Brain microvascular endothelial cell (primary cell): ENCODE results near the gene CSNK1G3.

ENCODE experiments used
- DNase-seq: peaks from one replicate; pipeline ENCODE4 v3.0.0-alpha.2; 2020
- H3K27ac ChIP-seq: fragments of 250-450 bp; sonication (Bioruptor Pico); 2 replicates; pipeline ENCODE4 v1.5.1; 2020; ENCODE audit warnings: mild to moderate bottlenecking, moderate library complexity
- H3K27me3 ChIP-seq: fragments of 250-450 bp; sonication (Bioruptor Pico); replicated peaks from 2 replicates; pipeline ENCODE4 v1.5.1; 2020; ENCODE audit warnings: mild to moderate bottlenecking
- H3K36me3 ChIP-seq: fragments of 250-450 bp; sonication (Bioruptor Pico); replicated peaks from 2 replicates; pipeline ENCODE4 v1.5.1; 2020; ENCODE audit warnings: mild to moderate bottlenecking
- H3K4me3 ChIP-seq: 2 replicates; pipeline ENCODE4 v1.5.1; 2011; ENCODE audit warnings: low read depth, mild to moderate bottlenecking, control low read depth, low read length, moderate library complexity
- in situ Hi-C: cut with HindIII; loops from 2 replicates; pipeline ENCODE4 v1.10.0; 2017; ENCODE audit warnings: low sequenced_read_pairs, low pct_ligation_motif_present
- TF ChIP-seq, protein P1 (sequence below): IDR thresholded peaks from 2 replicates; pipeline ENCODE4 v1.5.1; 2011; ENCODE audit warnings: low read depth, mild to moderate bottlenecking, moderate library complexity, low read length, control low read depth, inconsistent platforms; ENCODE audit errors: missing control alignments

The CSNK1G3 gene

DNA sequence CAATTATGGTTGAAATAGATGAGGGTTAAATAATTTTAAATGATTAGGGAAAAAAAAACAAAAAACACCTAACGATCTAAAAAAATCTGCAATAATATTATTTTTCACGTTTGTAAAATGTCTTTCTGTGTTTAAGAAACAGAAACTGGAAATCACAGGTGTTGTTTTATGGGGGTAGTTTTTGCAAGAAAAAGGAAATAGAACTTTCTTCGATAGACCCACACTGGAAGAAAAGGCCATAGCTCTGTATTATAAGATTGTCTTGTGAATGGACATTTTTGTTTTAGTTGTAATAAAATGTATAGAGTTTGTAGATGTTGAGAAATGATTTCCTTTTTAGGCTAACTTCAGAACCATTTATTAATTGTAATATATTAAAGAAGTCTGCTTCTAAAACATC lies 5.5 kb downstream of the CSNK1G3 start:
- TF ChIP-seq, protein P1, sequence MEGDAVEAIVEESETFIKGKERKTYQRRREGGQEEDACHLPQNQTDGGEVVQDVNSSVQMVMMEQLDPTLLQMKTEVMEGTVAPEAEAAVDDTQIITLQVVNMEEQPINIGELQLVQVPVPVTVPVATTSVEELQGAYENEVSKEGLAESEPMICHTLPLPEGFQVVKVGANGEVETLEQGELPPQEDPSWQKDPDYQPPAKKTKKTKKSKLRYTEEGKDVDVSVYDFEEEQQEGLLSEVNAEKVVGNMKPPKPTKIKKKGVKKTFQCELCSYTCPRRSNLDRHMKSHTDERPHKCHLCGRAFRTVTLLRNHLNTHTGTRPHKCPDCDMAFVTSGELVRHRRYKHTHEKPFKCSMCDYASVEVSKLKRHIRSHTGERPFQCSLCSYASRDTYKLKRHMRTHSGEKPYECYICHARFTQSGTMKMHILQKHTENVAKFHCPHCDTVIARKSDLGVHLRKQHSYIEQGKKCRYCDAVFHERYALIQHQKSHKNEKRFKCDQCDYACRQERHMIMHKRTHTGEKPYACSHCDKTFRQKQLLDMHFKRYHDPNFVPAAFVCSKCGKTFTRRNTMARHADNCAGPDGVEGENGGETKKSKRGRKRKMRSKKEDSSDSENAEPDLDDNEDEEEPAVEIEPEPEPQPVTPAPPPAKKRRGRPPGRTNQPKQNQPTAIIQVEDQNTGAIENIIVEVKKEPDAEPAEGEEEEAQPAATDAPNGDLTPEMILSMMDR, result no peak
- H3K4me3 ChIP-seq, result no peak overlapping the region
- in situ Hi-C loops, result no loop called here
- no peaks in the 10 kb centered on the region for H3K27me3 ChIP-seq
- H3K36me3 ChIP-seq, result no peaks in the 10 kb centered on the region
- no peak overlapping the region for H3K27ac ChIP-seq
- DNase-seq, result no peak

DNA sequence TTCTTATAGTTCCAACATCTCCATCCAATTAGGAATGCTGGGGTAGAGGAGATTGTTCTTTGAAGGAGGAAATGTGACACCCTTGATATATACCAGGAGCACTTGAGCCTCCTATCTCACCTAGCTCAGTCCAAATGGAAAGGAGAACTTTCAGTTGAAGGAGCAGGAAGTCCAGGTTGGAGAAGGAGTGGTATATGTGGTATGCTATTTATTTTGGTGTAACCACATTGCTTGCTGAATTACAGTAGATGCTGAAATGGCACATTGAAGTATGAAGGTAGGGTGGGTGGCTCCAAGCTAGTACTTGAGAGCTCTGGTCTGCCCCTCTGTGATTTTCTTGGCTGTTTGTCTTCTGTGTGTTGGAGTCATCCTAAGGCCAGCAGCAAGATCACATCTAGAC lies 6.1 kb downstream of the CSNK1G3 start:
- no peak overlapping the region for H3K4me3 ChIP-seq
- in situ Hi-C loops, result no loop called here
- H3K27me3 ChIP-seq, result no peaks in the 10 kb centered on the region
- no peak overlapping the region for H3K27ac ChIP-seq
- TF ChIP-seq, protein P1, result no peak
- no peak for DNase-seq
- H3K36me3 ChIP-seq, result no peaks in the 10 kb centered on the region

DNA sequence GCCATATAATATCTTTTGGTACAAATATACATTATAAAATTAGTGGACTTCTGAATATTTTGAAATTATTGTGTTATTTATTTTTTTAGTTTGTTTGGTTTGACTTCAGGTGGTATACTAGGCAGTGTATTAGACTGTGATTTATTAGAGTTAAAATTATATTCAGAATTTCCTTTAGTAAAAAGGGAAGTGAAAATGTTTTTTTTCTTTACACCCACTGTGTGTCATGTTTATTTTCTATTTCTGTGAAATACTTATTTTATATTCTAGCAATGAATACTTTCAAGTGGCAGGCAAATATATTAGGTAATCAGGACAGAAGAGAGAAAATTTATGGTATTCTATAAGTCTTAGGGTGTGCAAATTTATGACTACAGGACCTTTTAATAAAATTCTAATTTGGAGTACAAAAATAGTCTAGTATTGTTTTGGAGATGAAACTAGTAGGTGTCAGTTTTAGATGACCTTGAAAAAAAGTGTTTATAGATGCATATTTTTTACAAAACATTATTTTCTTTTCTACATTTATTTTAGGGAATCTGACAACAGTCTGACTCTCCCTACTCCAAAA lies 8.8 kb downstream of the CSNK1G3 start:
- Histone ChIP-seq H3K36me3 (no peaks in the 10 kb centered on the region), H3K27me3 (no peaks in the 10 kb centered on the region), H3K4me3 (no peak overlapping the region), H3K27ac (no peak overlapping the region)
- in situ Hi-C loops, result no loop called here
- TF ChIP-seq, protein P1, result no peak
- DNase-seq, result no peak

DNA sequence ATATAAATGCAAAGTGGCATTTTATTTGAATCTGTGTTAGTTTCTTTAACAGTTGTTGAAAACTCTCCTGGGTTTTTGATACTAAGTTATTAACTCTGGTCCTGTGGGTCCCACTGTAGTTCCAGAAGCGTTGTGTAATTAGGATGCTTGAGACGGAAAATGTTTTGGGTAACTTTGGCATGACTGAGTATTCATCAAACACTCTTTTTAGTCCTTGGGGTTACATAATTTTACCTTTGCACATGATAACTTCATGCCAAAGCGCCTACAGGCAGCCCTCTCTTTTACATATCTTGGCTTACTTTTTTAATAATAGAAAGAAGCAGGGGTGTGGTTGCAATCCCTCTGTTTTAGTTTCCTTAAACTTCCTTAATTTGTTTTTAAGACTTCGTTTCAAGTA lies 12.2 kb downstream of the CSNK1G3 start:
- TF ChIP-seq, protein P1, result no peak
- Histone ChIP-seq H3K27ac (no peak overlapping the region), H3K36me3 (no peaks in the 10 kb centered on the region), H3K4me3 (no peak overlapping the region), H3K27me3 (no peaks in the 10 kb centered on the region)
- DNase-seq, result no peak
- in situ Hi-C loops, result no loop called here

DNA sequence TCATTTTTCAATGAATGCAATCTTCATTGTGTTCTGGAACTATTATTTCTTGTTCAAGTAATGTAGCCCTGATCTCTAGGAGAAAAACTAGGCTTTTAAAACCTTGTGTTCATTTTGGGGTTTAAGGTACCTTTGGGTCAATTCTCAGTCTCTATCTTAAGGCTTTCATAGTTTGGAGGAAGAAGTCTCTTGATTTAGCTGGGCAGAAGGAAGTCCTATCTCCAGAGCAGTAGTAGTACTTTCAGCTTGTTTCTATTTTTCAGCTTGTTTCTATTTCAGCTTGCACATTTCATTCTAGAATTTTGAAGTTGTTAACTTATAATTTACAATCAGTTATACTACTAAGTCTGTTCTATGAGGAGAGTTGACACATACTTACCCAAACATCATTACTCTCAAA lies 15.2 kb downstream of the CSNK1G3 start:
- TF ChIP-seq, protein P1, result no peak
- no peaks in the 10 kb centered on the region for H3K36me3 ChIP-seq
- in situ Hi-C loops, result no loop called here
- no peak overlapping the region for H3K4me3 ChIP-seq
- no peaks in the 10 kb centered on the region for H3K27me3 ChIP-seq
- H3K27ac ChIP-seq, result no peak overlapping the region
- no peak for DNase-seq

DNA sequence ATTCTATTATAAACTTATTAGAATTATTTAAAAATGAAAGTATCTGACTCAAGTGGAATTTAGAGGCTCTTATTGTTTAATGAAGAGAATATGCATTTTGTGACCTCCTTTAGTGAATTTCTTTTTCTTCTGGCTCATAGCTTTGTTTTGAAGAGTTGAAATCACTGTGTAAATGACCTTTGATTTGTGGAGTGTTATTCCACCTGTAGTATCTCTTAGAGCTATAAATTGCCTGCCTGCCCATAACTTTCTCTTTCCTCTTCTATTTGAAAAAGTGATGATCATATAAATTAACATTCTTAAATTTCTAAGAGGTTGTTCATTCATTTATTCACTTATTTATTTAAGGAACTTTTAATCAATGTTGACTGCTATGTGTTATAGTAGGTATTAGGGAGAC lies 16.1 kb downstream of the CSNK1G3 start:
- DNase-seq, result no peak
- in situ Hi-C loops, result no loop called here
- no peaks in the 10 kb centered on the region for H3K36me3 ChIP-seq

More for the DNA sequence above, 16.1 kb downstream of the CSNK1G3 start:
- Histone ChIP-seq H3K27ac (no peak overlapping the region), H3K27me3 (no peaks in the 10 kb centered on the region), H3K4me3 (no peak overlapping the region)
- TF ChIP-seq, protein P1, result no peak
